ENCODE data around the gene CACNA1B. TPM values are rescaled to one million over a fixed set of nuclear protein-coding genes. Genes with fewer than 3 reads are reported as not detected.

CACNA1B gene
- polyA plus RNA-seq, 1 experiment: 0.01 TPM

DNA sequence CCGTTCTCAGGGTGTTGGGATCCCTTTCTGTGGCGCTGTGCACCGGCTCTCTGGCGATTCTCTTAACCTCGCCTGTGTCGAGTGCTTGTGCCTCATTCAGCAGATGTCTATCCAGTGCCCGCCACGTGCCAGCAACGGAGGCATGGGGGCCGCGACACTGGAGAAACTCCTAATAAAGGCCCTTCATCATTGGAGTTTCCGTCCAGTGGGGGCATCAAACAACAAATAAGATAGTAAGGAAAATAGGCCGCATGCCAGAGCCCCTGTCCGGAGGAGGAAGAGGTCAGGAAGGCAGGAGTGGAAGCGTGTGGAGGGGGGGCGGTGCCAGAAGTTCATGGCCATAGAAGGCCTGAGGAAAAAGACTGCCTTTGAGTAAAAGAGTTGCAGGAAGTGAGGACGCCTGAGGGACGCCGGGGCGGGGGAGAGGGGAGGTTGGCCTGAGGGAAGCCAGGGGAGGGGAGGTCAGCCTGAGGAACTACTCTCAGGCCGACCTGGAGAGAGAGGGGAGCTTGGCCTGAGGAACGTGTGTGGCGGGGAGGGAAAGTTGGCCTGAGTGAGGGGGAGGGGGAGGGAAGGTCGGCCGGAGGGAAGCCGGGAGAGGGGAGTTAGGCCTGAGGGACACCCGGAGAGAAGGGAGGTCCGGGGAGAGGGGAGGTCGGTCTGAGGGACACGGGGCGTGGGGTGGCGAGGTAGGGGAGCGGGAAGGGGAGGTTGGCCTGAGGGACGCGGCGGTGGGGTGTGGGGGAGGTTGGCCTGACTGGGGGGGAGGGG lies 82.2 kb downstream of the CACNA1B start:
- no peak for TF ChIP-seq CTCF (IDR thresholded peaks at IDR 0.05; ENCODE audit: insufficient read depth, low read depth, low read length)
- Histone ChIP-seq H3K27me3 (ENCODE audit: control insufficient read depth, insufficient read depth, low read length) (no peaks in the 10 kb centered on the region), H3K4me3 (ENCODE audit: low read depth, low read length) (no peak overlapping the region), H3K36me3 (ENCODE audit: control insufficient read depth, insufficient read depth, low read length) (no peaks in the 10 kb centered on the region)
- ChIA-PET CTCF (no interaction called here), POLR2A (no interaction called here)
- no peak for DNase-seq (ENCODE audit: low read depth)

DNA sequence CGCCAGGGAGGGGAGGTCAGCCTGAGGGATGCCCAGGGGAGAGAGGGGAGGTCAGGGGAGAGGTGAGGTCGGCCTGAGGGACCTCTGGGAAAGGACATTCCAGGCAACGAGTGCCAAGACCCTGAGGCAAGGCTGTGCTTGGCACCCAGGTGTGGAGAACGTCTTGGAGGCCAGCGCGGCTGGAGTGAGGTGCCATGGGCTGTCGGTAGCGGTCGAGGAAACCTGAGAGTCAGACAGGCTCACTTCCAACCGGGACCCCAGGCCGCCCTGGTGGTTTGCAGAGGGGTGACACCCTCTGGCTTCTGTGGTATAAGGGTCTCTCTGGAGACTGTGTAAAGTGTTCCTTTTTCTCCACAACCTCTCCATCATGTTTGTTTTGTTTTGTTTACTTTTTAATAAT lies 82.9 kb downstream of the CACNA1B start:
- H3K4me3 ChIP-seq (ENCODE audit: low read depth, low read length): no peak overlapping the region
- no peak for DNase-seq (ENCODE audit: low read depth)
- H3K27me3 ChIP-seq (ENCODE audit: control insufficient read depth, insufficient read depth, low read length): no peaks in the 10 kb centered on the region
- no peaks in the 10 kb centered on the region for H3K36me3 ChIP-seq (ENCODE audit: control insufficient read depth, insufficient read depth, low read length)
- CTCF ChIA-PET: no interaction called here
- no peak for TF ChIP-seq CTCF (IDR thresholded peaks at IDR 0.05; ENCODE audit: insufficient read depth, low read depth, low read length)
- POLR2A ChIA-PET: no interaction called here

- Histone ChIP-seq H3K4me3 (ENCODE audit: low read depth, low read length) (no peak overlapping the region), H3K27me3 (ENCODE audit: control insufficient read depth, insufficient read depth, low read length) (no peaks in the 10 kb centered on the region), H3K36me3 (ENCODE audit: control insufficient read depth, insufficient read depth, low read length) (no peaks in the 10 kb centered on the region)
- TF ChIP-seq CTCF (IDR thresholded peaks at IDR 0.05; ENCODE audit: insufficient read depth, low read depth, low read length): no peak
- DNase-seq (ENCODE audit: low read depth): no peak
- POLR2A ChIA-PET: no interaction called here
- CTCF ChIA-PET: no interaction called here
Measured at GRCh38 chr9:137963525-137963924, 85.9 kb downstream of the CACNA1B start.

GRCh38 chr9:137965177-137965795 lies 87.7 kb downstream of the CACNA1B start:
- Histone ChIP-seq H3K36me3 (ENCODE audit: control insufficient read depth, insufficient read depth, low read length) (no peaks in the 10 kb centered on the region), H3K27me3 (ENCODE audit: control insufficient read depth, insufficient read depth, low read length) (no peaks in the 10 kb centered on the region), H3K4me3 (ENCODE audit: low read depth, low read length) (no peak overlapping the region)
- no peak for TF ChIP-seq CTCF (IDR thresholded peaks at IDR 0.05; ENCODE audit: insufficient read depth, low read depth, low read length)
- POLR2A ChIA-PET: no interaction called here
- no peak for DNase-seq (ENCODE audit: low read depth)
- CTCF ChIA-PET: no interaction called here

DNA sequence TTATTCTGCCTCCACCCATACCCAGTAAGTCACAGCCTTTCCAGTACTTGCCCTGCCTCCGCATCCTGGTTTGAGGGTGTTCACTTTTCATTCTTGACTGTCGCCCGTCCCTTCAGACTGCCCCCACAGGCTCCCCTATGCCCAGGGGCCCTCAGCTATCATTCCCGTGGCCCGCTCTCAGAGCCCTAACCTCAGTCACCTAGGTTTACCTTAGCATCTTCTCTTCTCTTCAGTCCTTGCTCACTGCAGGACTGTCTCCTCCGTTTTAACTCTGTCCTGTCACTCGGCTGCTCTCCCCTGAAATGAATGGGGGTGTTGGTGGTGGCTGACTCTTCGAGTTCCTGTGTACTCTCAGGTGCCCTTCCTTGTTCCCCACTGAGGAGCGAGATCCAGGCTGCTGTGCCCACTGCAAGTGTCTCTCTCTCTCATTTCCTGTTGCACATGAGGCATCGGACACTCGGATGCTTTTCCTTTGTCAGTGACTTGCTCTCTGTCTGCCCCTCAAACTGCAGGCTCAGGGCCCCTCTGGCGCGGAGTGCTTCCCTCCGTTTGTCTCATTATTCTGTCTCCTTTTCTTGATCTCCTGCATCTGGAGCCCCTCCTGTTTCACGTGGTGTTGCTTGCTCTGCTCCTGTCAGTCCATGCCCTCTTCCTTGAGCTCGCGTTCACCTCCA lies 89.8 kb downstream of the CACNA1B start:
- ChIA-PET POLR2A (no interaction called here), CTCF (no interaction called here)
- Histone ChIP-seq H3K36me3 (ENCODE audit: control insufficient read depth, insufficient read depth, low read length) (no peaks in the 10 kb centered on the region), H3K27me3 (ENCODE audit: control insufficient read depth, insufficient read depth, low read length) (no peaks in the 10 kb centered on the region), H3K4me3 (ENCODE audit: low read depth, low read length) (no peak overlapping the region)
- DNase-seq (ENCODE audit: low read depth): no peak
- TF ChIP-seq CTCF (IDR thresholded peaks at IDR 0.05; ENCODE audit: insufficient read depth, low read depth, low read length): no peak
